Measurements from ENCODE around the gene RPL13A.
"Not testable (repeated sequence)": the region's sequence is repeated elsewhere in the genome, so short reads cannot be mapped to it uniquely, and the experiment has no call there.

RPL13A gene

DNA sequence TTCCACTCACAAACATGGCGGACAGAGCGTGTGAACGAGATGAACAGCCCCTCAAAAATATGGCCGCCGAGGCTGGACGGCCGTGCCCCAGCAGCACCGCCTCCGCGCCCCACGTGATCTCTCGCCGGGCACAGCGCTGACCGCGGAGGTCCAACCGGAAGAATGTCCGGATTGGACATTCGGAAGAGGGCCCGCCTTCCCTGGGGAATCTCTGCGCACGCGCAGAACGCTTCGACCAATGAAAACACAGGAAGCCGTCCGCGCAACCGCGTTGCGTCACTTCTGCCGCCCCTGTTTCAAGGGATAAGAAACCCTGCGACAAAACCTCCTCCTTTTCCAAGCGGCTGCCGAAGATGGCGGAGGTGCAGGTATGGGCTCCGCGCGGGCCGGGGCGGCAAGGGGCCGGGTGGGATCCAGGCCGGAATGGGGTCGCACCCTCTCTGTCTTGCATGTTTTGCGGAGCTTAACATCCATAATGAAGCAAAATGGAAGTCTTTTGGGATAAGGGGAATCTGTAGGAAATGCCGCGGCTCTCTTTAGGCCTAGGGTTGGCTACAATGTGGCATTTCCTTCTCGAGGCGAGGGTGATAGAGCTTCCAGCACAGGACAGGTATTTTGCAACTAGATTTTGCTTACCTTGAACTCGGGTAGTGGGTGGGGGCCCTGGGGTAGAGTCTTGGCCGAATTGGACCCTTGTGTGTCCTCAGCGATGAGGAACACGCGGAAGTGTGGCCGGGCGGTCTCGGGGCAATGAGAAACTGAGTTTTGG lies at the start of gene RPL13A:
RPL13A (plus strand) TSS at position 332 of the 769 bp plus-strand sequence; CDS start at position 354, 22 bp downstream.
- DNase-seq: peak; percentile 100

DNA sequence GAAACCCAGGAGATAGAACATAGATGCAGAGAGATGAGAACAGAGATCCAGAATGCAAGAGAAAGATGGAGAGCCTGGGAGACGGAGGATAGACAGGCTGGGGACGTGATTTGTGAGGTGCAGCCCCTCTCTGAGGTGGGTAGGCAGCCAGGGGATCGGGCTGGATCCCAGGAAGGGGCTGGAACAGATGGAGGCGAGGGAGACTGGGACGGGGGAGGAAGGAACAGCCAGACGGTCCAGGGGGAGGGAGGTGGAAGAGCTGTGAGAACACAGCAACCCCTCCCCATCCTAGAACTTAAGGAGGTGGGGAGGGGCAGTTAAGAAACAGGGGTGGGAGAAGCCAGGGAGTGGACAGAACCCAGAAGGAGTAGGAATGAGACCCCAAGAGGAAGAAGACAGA lies 49.1 kb upstream of the RPL13A start:
- DNase-seq: no peak

DNA sequence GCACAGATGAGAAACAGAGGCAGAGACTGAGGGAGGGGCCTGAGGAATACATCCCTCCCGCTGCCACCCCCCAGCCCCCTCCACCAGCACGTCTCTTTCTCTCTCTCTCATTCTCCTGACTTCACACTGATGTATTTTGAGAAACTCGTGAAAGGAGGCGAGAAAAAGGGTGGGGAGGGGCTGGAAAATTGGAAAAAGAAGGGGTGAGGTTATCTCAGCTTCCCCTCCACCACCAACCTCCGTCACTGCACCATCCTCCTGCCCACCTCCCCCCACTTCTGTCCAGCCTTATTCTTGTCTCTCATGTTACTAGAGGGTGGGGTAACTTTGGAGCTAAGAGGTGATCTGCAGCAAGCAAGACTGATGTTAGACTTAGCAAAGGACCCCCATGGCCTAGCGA lies 47.6 kb upstream of the RPL13A start:
- no peak for DNase-seq

- DNase-seq: no peak
Observed at GRCh38 chr19:49440439-49441209, 46.8 kb upstream of the RPL13A start.

- peak; percentile 67 for DNase-seq
Observed at GRCh38 chr19:49441210-49441959, 46.0 kb upstream of the RPL13A start, which contains the start of gene SLC17A7. Gene SLC17A7, minus strand, starts transcription at chr19:49441527. Its CDS starts 148 bp downstream, at chr19:49441379.

GRCh38 chr19:49441960-49442350 lies 45.5 kb upstream of the RPL13A start:
- no peak for DNase-seq

- DNase-seq: no peak
Observed at GRCh38 chr19:49442354-49442753, 45.1 kb upstream of the RPL13A start.

DNA sequence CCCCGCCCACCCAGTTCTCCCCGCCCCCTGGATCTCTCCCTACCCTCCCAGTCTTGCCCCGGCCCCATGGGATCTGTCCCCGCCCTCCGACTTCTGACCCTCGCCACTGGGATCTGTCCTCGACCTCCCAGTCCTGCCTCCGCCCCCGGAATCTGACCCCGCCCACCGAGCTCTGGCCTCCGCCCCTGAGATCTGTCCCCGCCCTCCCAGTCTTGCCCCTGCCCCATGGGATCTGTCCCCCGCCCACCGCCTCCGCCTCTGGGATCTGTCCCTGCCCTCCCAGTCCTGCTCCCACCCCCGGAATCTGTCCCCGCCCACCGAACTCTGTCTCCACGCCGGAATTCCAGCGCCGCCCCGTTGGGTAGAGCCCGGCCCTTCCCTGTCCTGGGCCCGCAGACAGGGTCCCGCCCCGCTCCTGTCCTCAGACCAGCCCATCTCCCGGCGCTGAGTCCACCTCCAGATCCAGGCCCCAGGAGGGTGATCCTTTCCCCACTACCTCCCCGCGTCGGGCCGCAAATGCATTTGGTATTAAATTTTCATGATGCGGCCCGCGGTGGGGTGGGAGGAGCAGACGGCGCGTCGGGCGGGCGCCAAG lies 44.5 kb upstream of the RPL13A start:
- DNase-seq: peak; percentile 95

GRCh38 chr19:49443366-49444099 lies 43.9 kb upstream of the RPL13A start:
- peak; percentile 98 for DNase-seq

DNA sequence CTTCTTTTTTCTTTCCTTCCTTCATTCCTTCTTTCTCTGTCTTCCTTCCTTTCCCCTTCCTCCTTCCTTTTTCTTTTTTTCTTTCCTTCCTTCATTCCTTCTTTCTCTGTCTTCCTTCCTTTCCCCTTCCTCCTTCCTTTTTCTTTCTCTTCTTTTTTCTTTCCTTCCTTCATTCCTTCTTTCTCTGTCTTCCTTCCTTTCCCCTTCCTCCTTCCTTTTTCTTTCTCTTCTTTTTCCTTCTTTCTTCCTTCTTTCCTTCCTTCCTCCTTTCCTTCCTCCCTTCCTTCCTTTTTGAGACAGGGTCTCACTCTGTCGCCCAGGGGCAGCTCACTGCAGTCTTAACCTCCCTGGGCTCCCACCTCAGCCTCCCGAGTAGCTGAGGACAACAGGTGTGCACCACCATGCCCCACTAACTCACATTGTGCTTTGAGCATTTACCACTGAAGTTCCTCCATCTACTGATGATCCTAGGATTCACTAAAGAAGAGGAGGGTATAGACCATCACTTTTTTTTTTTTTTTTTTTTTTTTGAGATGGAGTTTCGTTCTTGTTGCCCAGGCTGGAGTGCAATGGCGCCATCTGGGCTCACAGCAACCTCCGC lies 43.2 kb upstream of the RPL13A start:
- not testable (repeated sequence) for DNase-seq

DNA sequence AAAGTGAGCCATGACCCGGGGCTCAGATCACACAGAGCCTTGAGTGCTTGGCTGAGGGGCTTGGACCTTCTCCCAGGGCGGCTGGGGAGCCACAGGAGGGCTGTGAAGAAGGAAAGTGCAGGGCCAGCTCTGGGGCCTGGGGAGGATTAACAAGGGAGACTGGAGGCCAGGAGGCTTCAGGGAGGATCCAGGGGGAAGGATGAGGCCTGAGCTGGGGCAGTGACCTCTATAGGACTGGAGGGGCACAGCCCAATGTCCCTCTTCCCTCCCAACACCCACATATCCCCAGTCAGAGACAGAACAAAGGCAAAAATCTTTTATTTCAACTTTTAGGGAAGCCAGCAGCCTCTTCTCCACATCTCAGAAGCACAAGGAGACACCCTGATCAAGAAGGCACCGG lies 41.4 kb upstream of the RPL13A start:
- no peak for DNase-seq

GRCh38 chr19:49447485-49448431 lies 39.6 kb upstream of the RPL13A start:
- DNase-seq: no peak

DNA sequence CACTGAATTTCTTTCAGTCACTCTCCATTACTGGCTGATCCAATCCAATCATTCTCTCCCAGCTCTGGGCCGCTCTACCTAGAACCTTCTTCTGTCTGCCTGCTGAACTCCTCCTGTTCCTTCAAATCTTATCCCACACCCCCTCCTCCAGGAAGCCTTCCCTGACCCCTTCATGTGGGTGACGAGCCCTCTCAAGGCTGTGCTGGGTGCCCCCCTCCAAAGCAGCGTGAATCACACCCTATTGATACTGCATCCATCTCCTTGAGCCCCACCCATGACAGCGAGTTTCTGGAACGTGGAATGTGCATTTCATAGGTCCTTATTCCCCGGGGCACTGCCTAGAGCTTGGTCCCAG lies 39.0 kb upstream of the RPL13A start:
- DNase-seq: no peak

GRCh38 chr19:49450405-49450804 lies 37.0 kb upstream of the RPL13A start:
- no peak for DNase-seq

- DNase-seq: peak; percentile 97
Observed at GRCh38 chr19:49451430-49452181, 35.8 kb upstream of the RPL13A start, which contains the start of gene PIH1D1. Gene PIH1D1, minus strand, starts transcription at chr19:49451814. Its CDS starts 240 bp downstream, at chr19:49451574.

DNA sequence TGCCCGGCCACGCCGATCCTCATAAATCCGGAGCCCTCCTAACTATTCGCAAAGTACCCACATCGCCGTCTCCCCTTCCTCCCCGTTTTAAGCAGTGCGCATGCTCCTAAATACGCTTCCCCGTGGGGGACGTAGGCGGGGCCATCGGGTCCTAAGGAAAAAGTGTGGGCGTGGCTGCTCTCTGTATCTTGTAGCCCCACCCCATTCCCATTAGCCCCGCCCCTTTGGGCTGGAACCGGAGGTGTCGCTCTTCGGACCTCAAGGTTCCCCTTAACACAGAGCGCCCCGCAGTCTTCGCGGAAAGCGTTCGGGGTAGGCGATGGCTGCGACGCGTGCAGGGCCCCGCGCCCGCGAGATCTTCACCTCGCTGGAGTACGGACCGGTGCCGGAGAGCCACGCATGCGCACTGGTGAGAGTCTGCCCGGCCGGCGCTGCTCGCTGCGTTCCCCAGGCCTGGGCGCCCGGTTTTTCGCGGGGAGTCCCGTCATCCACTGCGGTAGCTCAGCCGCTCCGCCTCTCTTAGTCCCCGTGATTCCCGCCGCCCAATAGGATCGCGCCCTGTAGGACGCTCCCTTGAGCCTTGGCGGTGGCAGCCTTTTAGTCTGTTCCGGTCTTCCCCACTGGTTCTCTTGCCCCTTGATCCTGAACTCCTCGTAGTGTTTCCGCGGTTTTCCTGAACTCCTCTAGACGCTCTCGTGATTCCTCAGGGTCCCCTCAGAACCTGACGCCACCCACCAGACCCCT lies 34.2 kb upstream of the RPL13A start, which contains the start of gene ALDH16A1:
ALDH16A1 (plus strand) TSS at position 213 of the 744 bp plus-strand sequence; CDS start at position 320, 107 bp downstream.
- DNase-seq: peak; percentile 99

GRCh38 chr19:49453757-49454240 lies 33.6 kb upstream of the RPL13A start:
- no peak for DNase-seq

DNA sequence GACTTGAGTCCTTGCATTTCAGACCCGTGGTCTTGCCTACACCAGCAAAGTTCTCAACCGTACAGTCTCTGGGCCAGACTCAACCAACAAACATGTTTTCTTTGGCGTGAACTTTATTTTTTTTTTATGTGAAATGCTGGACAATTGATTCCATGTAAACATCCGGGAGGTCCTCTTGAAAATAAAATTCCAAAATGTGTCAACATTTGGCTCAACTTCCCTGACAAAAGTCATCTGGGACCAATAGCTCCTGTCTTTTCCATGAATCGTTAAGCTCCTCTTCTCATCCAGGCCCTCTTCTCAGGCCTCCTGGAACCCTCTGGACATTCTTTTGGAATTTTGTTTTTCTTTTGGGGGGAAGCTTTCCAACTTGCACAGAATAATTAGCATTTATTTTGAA lies 31.6 kb upstream of the RPL13A start:
- DNase-seq: no peak

- DNase-seq: no peak
Observed at GRCh38 chr19:49456326-49456725, 31.1 kb upstream of the RPL13A start.

Measured in left hindlimb (tissue), 1 donor.